Right cardiac atrium (tissue), 5 donors: Measurements from ENCODE around the gene F11R. TPM values are rescaled to one million over a fixed set of nuclear protein-coding genes. Genes with fewer than 3 reads are reported as not detected.
A peak's percentile ranks its signal among the peaks of the same experiment; 100 is the strongest.

ENCODE experiments used
- ATAC-seq, 2 donors: fragments of 200-7000 bp; cut with Tn5 transposase; one replicate each; pipeline versions ENCODE4 v1.8.0 to v1.9.1; 2020; ENCODE audit warnings: moderate library complexity in 2 of 2, mild to moderate bottlenecking in 1 of 2
- DNase-seq, 3 donors: peaks; one replicate each; pipeline ENCODE4 v3.0.0-alpha.2; 2020
- H3K27ac ChIP-seq: one replicate; pipeline ENCODE4 v1.5.1; 2013; ENCODE audit warnings: mild to moderate bottlenecking, low read length, control low read depth, moderate library complexity
- H3K27me3 ChIP-seq: one replicate; pipeline ENCODE4 v1.6.1; 2013; ENCODE audit not compliant: control insufficient read depth, insufficient read depth
- H3K4me1 ChIP-seq: one replicate; pipeline ENCODE4 v1.6.1; 2013; ENCODE audit warnings: low read length; ENCODE audit not compliant: control insufficient read depth, insufficient read depth
- H3K4me3 ChIP-seq: one replicate; pipeline ENCODE4 v1.5.1; 2013; ENCODE audit warnings: low read length, control low read depth
- H3K9me3 ChIP-seq: one replicate; pipeline ENCODE4 v1.6.1; 2013; ENCODE audit warnings: low read length; ENCODE audit not compliant: control insufficient read depth
- WGBS: extraction: QIAGEN DNeasy Blood & Tissue Kit; methylation state at CpG from one replicate; pipeline ENCODE4 v1.1.7; 2013; 5-methylcytosine and 5-hydroxymethylcytosine counted together
- intact Hi-C, 4 donors: fragments of 100-400 bp; cut with DNase I; formaldehyde crosslinking; loops; one replicate each; pipeline versions ENCODE4 v1.11.0 to v1.14.0; 2022 to 2023
- polyA plus RNA-seq: library from polyadenylated mRNA; stranded (reverse); fragments of 200-250 nt; gene quantifications from one replicate; pipeline ENCODE4 v1.2.3, GENCODE V29; 2013
- total RNA-seq, 4 donors: library from RNA; stranded (reverse); fragmentation: NEBNext Ultra II Directional; extraction: Animal tissue kit (Norgen Biotek cat#: 25700); gene quantifications; one replicate each; pipeline ENCODE4 v1.2.1, GENCODE V29; 2021
- donor health status: healthy with polysubstance abuse.
- donor health status: DM: no; HTN: yes; CAD: no.
- donor health status: DM: no; HTN: no; CAD: no.
- donor health status: DM: no; HTN: yes; CAD: no; lungs with severe emphysema.
- donor health status: DM: yes; HTN: yes; CAD: no.

Gene F11R
- total and polyA plus RNA-seq, 5 donors = 12.6 to 27.2 (median 25.3) TPM

DNA sequence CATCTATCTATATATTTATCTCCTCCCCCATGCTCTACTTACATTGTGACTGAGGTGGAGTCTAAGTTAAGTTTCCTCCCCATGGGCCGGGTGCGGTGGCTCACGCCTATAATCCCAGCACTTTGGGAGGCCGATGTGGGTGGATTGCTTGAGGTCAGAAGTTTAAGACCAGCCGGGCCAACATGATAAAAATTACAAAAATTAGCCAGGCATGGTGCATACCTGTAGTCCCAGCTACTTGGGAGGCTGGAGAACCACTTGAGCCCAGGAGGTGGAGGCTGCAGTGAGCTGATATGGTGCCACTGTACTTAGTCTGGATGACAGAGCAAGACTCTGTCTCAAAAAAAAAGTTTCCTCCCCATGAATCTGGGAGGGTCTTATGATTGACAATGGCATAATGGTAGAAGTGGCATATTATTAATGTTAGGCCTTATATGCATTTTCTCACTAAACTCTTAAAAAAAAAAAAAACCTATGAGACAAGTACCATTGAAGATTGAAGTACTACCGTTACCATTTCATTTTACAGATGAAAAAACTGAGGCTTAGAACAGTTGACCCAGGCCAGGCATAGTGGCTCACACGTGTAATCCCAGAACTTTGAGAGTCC, 11.2 kb downstream of the F11R start:
- Histone ChIP-seq H3K4me3 (no peak overlapping the region), H3K27me3 (no peaks in the 10 kb centered on the region), H3K27ac (no peak overlapping the region), H3K9me3 (no peaks in the 10 kb centered on the region), H3K4me1 (peaks cover 5% of the 10 kb centered on the region)
- DNase-seq (no peak), ATAC-seq (no peak)
- 84% methylated on average over 7 of the region's 7 CpGs for WGBS
- intact Hi-C loops = no loop called here

GRCh38 chr1:161008869-161009510, 12.0 kb downstream of the F11R start:
- WGBS = 59% methylated on average over 4 of the region's 4 CpGs
- DNase-seq (no peak), ATAC-seq (no peak)
- intact Hi-C loops = no loop called here
- Histone ChIP-seq H3K9me3 (no peaks in the 10 kb centered on the region), H3K27me3 (no peaks in the 10 kb centered on the region), H3K27ac (no peak overlapping the region), H3K4me1 (peaks cover 4% of the 10 kb centered on the region), H3K4me3 (no peak overlapping the region)

DNA sequence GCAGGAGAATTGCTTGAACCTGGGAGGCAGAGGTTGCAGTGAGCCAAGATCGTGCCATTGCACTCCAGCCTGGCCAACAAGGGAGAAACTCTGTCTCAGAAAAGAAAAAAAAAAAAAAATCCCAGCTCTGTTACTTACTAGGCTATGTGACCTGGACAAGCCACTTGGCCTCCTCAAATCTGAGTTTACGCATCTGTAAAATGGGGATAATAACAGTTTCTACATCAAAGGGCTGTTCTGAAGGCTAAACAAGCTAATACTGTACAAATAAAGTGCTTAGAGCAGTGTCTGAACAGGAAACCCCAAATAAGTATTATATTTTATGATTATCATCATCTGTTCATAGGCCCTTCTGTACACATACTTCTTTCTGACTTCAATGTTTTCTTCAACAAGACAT, 13.6 kb downstream of the F11R start:
- intact Hi-C loops = no loop called here
- no peak overlapping the region for H3K27ac ChIP-seq
- H3K4me1 ChIP-seq = no peaks in the 10 kb centered on the region
- DNase-seq (no peak), ATAC-seq (no peak)
- no peak overlapping the region for H3K4me3 ChIP-seq
- no peaks in the 10 kb centered on the region for H3K27me3 ChIP-seq
- WGBS = 96% methylated on average over 2 of the region's 2 CpGs
- no peaks in the 10 kb centered on the region for H3K9me3 ChIP-seq

GRCh38 chr1:161006563-161006962, 14.4 kb downstream of the F11R start:
- H3K4me3 ChIP-seq = no peak overlapping the region
- intact Hi-C loops = no loop called here
- H3K4me1 ChIP-seq = no peaks in the 10 kb centered on the region
- ATAC-seq = no peak
- 95% methylated on average over 8 of the region's 8 CpGs for WGBS
- no peak overlapping the region for H3K27ac ChIP-seq
- no peaks in the 10 kb centered on the region for H3K9me3 ChIP-seq
- DNase-seq = no peak
- H3K27me3 ChIP-seq = no peaks in the 10 kb centered on the region

- H3K4me1 ChIP-seq = peaks cover 2% of the 10 kb centered on the region
- no peaks in the 10 kb centered on the region for H3K27me3 ChIP-seq
- intact Hi-C loops = no loop called here
- DNase-seq (peak in 1 of 3 donors; percentile 61), ATAC-seq (no peak)
- no peaks in the 10 kb centered on the region for H3K9me3 ChIP-seq
- H3K4me3 ChIP-seq = no peak overlapping the region
- H3K27ac ChIP-seq = no peak overlapping the region
- 43% methylated on average over 5 of the region's 5 CpGs for WGBS
These were observed 19.4 kb downstream of the F11R start for GRCh38 chr1:161001525-161001924.

DNA sequence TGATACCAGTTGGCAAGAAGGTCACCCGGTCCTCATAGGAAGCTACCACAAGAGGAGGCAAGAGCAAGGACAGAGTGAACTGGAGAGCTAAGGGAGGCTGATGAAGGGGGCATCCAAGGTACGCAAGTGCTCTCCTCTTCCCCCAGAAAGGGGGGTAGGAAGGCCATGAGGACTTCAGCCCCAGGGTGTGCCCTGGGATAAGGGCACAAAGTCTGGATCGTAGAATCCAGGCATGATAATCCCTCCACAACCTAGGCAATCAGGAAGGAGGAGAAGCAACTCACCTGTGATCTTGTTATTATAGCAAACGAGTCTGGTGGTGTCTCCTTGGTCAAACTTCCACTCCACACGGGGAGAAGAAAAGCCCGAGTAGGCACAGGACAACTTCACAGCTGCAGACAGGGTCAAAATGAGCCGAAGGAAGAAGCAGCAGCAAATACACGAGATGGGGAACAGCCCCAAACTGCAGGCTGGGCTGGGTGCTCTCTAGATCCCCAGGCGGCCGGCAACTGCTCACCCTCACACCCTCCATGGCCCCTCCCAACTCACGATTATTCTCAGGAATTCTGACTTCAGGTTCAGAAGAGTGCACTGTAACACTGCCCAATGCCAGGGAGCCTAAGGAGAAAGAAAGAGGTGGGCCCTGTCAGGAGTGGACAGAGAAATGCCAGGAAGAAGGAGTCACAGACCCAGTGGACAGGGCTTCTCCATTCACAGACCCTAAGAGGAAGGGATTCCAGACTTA, 20.0 kb downstream of the F11R start:
- H3K27ac ChIP-seq = no peak overlapping the region
- H3K4me3 ChIP-seq = no peak overlapping the region
- intact Hi-C loops = no loop called here
- H3K9me3 ChIP-seq = no peaks in the 10 kb centered on the region
- DNase-seq = no peak
- no peak for ATAC-seq
- no peaks in the 10 kb centered on the region for H3K27me3 ChIP-seq
- peaks cover 2% of the 10 kb centered on the region for H3K4me1 ChIP-seq
- 70% methylated on average over 11 of the region's 11 CpGs for WGBS

- DNase-seq (no peak), ATAC-seq (no peak)
- Histone ChIP-seq H3K4me1 (peaks cover 2% of the 10 kb centered on the region), H3K9me3 (no peaks in the 10 kb centered on the region), H3K4me3 (no peak overlapping the region), H3K27me3 (no peaks in the 10 kb centered on the region), H3K27ac (no peak overlapping the region)
- intact Hi-C loops = loop anchor here in 3 of 4 donors (5.0 to 10.0 kb wide), 4 partner anchors 45 to 135 kb away; partner anchors contain the start of genes DEDD (in 2 of the 3), KLHDC9 (in 2 of the 3) and USF1 (in 2 of the 3)
- 88% methylated on average over 5 of the region's 5 CpGs for WGBS
These were observed 21.6 kb downstream of the F11R start for GRCh38 chr1:160999376-160999775.

DNA sequence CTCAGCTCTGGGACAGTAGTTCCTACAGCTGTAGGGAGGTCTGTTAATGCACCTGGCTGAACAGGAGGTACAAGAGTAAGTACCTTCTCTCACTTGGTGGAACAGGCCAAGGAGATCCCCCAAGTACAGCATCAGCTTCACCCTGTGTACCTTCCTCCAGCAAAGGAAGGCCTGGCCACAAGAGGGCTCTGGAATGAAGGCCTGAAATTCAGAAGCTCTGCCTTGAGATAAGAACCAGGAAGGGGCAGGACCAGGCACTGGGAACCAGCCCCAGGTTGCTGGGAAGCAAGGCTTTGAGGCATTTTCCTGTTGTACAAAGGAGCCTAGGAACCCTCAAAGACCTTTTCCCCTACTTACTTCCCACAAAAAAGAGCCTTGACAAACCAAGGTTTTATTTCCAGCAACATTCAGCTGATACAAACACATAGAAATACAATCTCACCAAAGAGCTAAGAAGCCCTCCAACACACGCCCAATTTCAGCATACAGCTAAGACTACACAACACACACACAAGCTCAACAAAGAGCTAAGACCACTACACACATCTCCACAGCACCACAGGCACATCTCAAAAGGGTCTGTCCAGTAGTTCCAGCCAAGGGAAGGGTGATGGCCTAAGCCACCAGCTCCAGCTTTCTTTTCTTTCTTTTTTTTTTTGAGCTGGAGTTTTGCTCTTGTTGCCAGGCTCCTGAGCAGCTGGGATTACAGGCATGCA, 23.5 kb downstream of the F11R start:
- DNase-seq (peak; percentile 74 to 87 (median 83)), ATAC-seq (peak; percentile 90)
- Histone ChIP-seq H3K4me3 (no peak overlapping the region), H3K27ac (peak overlapping the region; percentile 63), H3K27me3 (no peaks in the 10 kb centered on the region), H3K4me1 (peaks cover 2% of the 10 kb centered on the region), H3K9me3 (no peaks in the 10 kb centered on the region)
- intact Hi-C loops = loop anchor here in 3 of 4 donors (5.0 to 10.0 kb wide), 4 partner anchors 47 to 137 kb away; partner anchors contain the start of genes DEDD (in 2 of the 3), KLHDC9 (in 2 of the 3) and USF1 (in 2 of the 3)
- WGBS = 68% methylated on average over 1 of the region's 1 CpG

GRCh38 chr1:160996178-160996577, 24.8 kb downstream of the F11R start:
- DNase-seq (no peak), ATAC-seq (peak in 1 of 2 donors; percentile 28)
- 84% methylated on average over 3 of the region's 3 CpGs for WGBS

DNA sequence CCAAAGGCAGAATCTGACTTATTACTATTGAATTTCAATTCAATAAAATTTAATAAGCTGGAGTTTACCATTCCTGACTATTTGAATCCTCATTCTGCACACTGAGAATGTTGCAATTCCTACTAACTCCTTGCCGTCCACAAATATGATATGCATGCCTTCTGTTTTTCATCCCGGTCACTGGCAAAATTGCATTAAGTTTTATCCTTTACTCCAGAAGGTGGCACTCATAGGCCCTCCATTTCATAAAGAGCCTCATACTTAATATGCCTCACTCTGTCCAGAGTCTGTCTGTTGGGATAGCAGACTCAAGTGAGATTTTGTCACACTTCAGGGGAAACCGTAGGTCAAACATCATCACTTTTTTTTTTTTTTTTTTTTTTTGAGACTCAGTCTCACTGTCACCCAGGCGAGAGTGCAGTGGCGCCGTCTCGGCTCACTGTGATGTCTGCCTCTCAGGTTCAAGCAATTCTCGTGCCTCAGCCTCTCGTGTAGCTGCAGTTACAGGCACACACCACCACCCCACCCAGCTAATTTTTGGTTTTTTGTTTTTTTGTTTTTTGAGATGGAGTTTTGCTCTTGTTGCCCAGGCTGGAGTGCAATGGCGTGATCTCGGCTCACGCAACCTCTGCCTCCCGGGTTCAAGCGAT, 27.3 kb downstream of the F11R start:
- ATAC-seq (peak; percentile 10 to 69), DNase-seq (no peak)
- Histone ChIP-seq H3K4me3 (no peak overlapping the region), H3K4me1 (peaks cover 4% of the 10 kb centered on the region), H3K27me3 (no peaks in the 10 kb centered on the region), H3K27ac (no peak overlapping the region), H3K9me3 (no peaks in the 10 kb centered on the region)
- WGBS = 71% methylated on average over 14 of the region's 14 CpGs
- intact Hi-C loops = loop anchor here in 3 of 4 donors (2.0 to 10.0 kb wide), 5 partner anchors 51 to 266 kb away; partner anchors contain the start of genes DEDD (in 2 of the 3), KLHDC9 (in 2 of the 3) and USF1 (in 2 of the 3)

More at GRCh38 chr1:160996178-160996577, 24.8 kb downstream of the F11R start:
- intact Hi-C loops = loop anchor here in 3 of 4 donors (5.0 to 10.0 kb wide), 4 partner anchors 49 to 139 kb away; partner anchors contain the start of genes DEDD (in 2 of the 3), KLHDC9 (in 2 of the 3) and USF1 (in 2 of the 3)
- Histone ChIP-seq H3K9me3 (no peaks in the 10 kb centered on the region), H3K27me3 (no peaks in the 10 kb centered on the region), H3K4me3 (no peak overlapping the region), H3K27ac (no peak overlapping the region), H3K4me1 (peaks cover 2% of the 10 kb centered on the region)
